SK-N-MC (cell line): ENCODE data around the gene DMBX1.

Experiments
- EZH2 ChIP-seq: fragments of 200-600 bp; sonication (generic); IDR thresholded peaks from one replicate; pipeline ENCODE4 v1.6.1; 2017; ENCODE audit warnings: antibody characterized with exemption
- FOXP2 ChIP-seq: optimal IDR thresholded peaks from 2 replicates; pipeline ENCODE3; 2011; ENCODE audit warnings: mild to moderate bottlenecking, moderate library complexity; ENCODE audit not compliant: insufficient read depth; ENCODE audit errors: extremely low read length, control extremely low read depth
- POLR2AphosphoS5 ChIP-seq: IDR thresholded peaks from 2 replicates; pipeline ENCODE4 v1.6.1; 2012; ENCODE audit warnings: mild to moderate bottlenecking, low read depth, low read length, borderline replicate concordance

DNA sequence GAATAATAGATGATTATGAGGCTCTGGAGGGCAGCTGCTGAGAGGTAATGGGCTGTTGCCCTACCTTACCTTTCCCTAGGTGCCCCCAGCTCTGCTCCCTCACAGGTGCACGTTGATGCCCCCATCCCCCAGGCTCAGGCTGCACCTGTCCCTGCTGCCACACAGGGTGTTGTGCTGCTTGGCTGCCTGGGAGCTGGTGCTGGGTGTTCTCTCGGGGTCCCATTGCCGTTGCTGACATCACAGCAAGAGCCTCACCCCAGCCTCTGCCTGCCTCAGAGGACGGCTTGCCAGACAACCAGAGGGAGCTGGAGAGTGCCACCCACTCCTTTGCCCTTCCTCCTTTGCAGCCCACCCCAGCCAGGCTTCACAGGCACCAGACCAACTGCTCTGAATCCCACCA, 31.4 kb upstream of the DMBX1 start:
- no peak for TF ChIP-seq POLR2AphosphoS5
- no peak for TF ChIP-seq EZH2
- TF ChIP-seq FOXP2, result no peak
